CD4-positive, alpha-beta T cell treated with Interleukin-21 for 1 hour (primary cell): ENCODE data around the gene AHNAK.
"Not testable (repeated sequence)": the region's sequence is repeated elsewhere in the genome, so short reads cannot be mapped to it uniquely, and the experiment has no call there.

Experiments
- DNase-seq: peaks from one replicate; pipeline ENCODE4 v3.0.0-alpha.2; 2020

Gene AHNAK

GRCh38 chr11:62546244-62546928 is at the start of gene AHNAK:
TSS of gene AHNAK (minus strand) at chr11:62546806. CDS start at chr11:62536098, 10,708 bp downstream.
- DNase-seq = peak; percentile 84

GRCh38 chr11:62595124-62595523 is 48.5 kb upstream of the AHNAK start:
- DNase-seq = no peak

- DNase-seq = peak; percentile 85
Observed at GRCh38 chr11:62593434-62594044, 46.9 kb upstream of the AHNAK start.

DNA sequence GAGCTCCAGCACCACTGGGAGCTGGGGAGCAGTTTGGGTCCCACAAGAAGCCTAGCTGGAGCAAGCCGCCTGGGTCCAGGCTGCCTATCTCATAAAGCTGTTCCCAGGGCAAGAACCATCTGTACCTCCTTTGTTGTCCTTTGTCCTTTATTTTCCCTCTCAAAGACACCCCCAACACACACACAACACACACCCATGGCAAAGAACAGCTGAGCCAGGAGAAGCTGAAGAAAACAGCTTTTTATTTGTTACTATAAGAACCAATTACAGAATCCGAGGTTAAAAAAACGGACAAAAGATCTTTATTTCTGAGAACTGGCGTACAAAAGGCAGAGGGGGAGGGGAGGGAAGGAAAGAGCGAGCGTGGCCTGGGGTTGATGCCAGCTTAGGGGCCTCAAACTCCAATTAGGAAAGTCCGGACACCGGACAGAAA is 46.4 kb upstream of the AHNAK start:
- no peak for DNase-seq

DNA sequence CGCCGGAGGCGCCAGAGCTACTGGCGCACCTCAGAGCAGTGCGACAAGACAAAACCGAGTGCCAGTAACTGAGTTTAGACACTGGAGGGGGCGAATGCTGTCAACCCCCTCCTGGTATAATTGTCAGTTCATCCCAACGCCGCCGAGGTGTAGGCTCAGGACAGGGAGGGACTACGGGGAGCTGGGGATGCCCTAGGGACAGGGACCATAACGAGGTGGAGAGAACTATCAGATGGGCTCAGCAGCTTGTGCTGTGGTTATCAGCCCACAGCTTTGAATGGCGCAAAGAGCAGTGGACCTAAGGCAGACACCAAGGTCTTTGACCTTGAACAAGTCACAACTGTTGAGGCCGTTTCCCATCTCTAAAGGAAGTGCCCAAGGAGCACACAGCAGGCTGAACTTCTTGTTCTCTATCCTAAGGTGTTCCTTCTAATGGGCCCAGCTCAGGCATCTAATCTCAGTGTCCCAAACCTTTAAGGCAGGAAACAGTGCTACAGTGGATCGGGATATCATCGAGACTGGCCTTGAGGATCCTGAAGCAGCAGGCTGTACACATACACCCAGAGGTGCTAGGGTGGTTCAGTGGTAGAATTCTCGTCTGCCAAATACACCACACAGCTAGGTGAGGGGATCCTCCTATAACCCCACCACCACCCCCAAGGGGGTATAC is 45.7 kb upstream of the AHNAK start:
- DNase-seq = no peak

DNA sequence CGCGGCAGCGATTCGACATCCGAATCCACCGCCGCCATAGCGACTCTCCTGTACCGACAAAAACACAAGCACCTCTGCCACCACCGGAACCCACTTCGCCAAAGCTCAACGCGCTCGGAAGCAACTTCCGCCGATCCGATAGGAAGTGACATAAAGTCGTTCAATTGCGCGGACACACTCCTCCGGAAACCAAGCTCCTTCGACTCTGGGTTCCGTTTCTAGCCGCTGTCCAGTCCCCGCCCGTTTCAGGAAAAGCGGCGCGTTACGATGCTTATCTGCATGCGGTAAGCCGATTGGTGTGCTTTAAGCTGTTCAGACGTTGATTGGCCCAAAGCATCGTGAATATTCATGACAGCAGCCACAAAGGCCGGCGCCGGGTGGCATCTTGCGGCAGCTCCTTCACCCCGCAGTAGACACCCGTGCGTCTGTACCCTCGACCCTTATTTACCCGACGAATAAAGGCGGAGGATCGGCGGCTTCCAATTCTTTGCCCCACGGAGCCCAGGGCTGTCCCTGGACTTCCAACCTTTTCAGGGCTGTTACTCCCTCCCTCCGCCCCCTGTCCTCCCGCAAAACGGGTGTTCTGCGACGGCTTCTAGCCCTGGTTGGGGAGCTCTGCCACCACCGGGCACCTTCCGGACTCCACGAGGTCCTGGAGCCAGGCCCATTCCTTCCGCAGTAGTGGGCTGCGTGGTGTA is 45.0 kb upstream of the AHNAK start, which contains the start of gene TUT1:
Gene TUT1, minus strand, starts transcription at position 76 of the 698 bp plus-strand sequence. Its CDS starts 38 bp downstream, at position 38.
- DNase-seq = peak; percentile 99

- peak; percentile 37 for DNase-seq
Observed at GRCh38 chr11:62588966-62589637, 42.5 kb upstream of the AHNAK start.

- not testable (repeated sequence) for DNase-seq
Observed at GRCh38 chr11:62585356-62585755, 38.8 kb upstream of the AHNAK start.

DNA sequence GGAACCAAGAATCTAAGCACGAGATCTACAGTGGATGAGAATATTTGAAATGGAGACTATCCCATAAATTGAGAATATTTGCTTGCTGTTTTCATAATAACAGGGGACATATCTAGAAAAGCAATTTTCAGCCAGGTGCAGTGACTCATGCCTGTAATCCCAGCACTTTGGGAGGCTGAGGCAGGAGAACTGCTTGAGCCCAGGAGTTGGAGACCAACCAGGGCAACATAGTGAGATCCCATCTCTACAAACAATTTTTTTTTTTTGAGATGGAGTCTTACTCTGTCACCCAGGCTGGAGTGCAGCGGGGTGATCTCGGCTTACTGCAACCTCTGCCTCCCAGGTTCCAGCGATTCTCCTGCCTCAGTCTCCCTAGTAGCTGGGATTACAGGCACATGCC is 35.1 kb upstream of the AHNAK start:
- DNase-seq = not testable (repeated sequence)

DNA sequence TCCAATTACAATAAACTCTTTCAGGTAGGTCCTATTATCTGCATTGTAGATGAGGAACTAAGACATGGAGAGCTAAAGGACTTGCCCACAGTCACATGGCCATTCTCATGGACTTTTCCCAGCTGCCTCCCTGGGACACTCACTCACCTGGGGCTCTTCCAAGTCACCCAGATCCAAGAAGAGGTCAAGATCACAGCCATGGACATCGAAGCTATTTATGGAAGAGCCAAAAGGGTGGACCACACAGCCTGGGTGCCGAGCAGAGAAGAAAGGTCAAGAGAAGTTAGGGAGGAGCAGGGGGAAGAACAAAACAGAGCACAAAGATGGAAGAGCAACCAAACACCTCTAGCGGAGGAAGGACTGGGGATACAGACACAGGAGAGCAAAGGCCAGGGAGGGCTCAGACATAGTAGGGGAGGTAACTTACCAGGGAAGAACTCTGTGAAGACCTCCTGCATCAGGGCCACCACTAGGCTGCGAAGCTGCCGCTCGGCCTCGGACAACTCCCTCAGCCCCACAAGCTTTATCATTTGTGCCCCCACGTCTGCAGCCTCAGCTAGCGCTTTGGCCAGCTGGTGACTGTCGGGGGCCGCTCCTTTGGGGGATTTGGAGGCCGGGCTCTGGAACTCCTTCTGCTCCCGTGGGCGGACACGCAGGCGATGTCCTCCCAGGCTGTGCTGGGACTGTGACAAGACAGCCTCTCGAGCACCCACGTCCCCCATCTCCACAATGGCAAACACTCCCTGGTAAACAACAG is 34.5 kb upstream of the AHNAK start:
- DNase-seq = no peak

GRCh38 chr11:62579252-62579651 is 32.6 kb upstream of the AHNAK start:
- no peak for DNase-seq

GRCh38 chr11:62578541-62578940 is 31.9 kb upstream of the AHNAK start:
- DNase-seq = no peak

DNA sequence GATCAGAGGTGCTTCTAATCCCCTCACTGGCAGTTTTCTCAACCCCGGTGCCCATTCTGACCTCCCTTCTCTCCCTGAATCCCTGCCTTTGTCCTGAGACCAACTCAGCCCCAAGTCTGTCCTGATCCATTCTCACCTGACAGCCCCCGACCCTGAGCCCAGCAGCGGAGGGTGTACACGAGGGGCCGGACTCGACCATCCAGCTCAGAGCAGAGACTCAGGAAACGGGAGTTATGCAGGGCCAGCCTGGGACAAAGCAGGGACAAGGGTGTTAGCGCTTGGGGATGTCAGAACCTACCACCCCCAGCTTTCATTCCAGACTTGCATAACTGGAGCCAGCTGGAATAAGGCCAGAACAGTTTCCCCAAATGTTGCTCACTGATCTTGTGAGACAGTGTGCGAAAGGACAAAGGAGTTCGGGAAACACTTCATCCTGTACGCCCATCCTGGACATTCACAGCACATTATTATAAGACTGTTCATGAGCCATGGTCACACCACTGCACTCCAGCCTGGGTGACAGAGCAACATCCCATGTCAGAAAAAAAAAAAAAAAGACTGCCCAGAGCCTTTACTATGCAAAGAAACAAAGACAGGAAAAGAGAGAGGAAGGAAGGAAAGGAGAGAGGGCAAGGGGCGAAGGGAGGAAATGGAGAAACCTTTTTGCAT is 30.6 kb upstream of the AHNAK start:
- DNase-seq = no peak

DNA sequence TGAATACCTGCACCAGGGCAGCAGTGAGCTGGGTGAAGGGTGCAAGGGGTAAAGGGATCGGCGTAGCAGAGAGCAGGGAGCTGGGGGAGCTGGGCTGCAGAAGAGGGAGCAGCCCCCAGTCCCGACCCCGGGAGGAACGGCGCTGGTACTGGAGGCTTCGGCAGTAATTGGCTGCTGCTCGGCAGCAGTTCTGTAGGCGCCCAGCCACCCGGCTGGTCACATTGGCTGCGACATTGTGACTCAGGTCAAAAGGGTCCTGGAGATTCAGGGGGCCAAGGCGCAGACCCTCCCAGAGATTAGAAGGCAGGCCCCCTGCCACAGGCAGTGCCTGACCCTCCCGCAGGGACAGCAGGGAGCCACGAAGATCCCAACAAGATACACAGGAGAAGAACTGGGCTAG is 29.2 kb upstream of the AHNAK start:
- no peak for DNase-seq

DNA sequence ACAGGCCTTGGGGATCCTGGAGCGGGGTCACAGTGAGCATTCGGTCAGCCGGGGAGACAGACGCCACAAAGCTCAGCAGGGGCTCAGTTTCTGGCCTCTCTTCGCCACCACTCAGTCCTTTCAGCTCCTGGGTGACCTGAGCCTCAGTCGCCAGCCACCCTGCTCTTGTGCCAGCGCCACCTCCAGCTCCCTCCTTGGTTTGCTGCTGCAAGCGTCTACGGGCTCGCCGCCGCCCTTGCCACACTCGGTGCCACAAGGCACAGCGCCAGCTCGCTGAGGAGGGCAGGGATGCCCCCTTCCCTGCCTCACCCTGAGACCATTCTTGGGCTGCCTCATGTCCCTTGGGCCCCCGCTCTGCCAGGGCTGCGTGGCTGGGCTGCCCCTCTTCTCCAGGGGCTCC is 28.6 kb upstream of the AHNAK start:
- DNase-seq = no peak

DNA sequence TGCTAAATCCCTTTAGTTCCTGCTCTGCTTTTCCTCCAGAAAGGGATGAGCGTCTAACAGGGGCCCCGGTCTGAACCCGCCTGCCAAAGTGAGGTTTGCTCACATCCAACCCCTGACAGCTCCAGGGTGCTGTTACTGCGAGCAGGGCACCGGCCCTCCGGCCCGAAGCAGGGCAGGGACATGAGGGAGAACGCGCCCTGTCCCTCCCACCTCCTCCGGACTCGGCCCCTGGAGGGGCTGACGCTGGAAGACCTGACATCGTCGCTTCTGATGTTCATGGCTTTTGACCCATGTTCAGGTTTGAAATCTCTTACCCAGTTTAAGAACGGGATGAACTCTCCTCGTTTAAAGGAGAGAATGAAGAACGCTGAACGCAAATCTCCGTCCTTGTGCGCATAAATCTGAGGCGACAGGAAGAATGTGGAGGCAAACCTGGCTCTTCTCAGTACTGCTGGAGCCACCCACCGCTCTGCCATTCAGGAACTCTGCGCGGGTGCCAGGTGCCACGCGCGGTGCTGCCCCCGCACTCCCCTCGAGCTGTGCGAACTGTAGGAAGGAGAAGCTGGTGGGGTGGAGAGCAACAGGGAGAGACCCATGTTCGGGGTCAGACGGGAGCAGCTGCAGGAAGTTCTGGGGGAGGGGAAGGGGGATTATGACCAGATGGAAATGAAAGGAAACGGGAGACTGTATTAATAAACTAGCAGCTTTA is 27.9 kb upstream of the AHNAK start:
- no peak for DNase-seq

GRCh38 chr11:62573592-62574362 is 27.2 kb upstream of the AHNAK start, which contains the start of gene EEF1G:
TSS of gene EEF1G (minus strand) at chr11:62573891. CDS start at chr11:62573842, 49 bp downstream.
- DNase-seq = peak; percentile 100

- peak; percentile 42 for DNase-seq
Observed at GRCh38 chr11:62573006-62573591, 26.5 kb upstream of the AHNAK start.

- DNase-seq = no peak
Observed at GRCh38 chr11:62572431-62572830, 25.8 kb upstream of the AHNAK start.
